ENCODE measurements around the gene RFX8.

GRCh38 chr2:101387151-101387834, 87.6 kb downstream of the RFX8 start, which contains the start of gene CREG2:
- TF ChIP-seq, protein P1, sequence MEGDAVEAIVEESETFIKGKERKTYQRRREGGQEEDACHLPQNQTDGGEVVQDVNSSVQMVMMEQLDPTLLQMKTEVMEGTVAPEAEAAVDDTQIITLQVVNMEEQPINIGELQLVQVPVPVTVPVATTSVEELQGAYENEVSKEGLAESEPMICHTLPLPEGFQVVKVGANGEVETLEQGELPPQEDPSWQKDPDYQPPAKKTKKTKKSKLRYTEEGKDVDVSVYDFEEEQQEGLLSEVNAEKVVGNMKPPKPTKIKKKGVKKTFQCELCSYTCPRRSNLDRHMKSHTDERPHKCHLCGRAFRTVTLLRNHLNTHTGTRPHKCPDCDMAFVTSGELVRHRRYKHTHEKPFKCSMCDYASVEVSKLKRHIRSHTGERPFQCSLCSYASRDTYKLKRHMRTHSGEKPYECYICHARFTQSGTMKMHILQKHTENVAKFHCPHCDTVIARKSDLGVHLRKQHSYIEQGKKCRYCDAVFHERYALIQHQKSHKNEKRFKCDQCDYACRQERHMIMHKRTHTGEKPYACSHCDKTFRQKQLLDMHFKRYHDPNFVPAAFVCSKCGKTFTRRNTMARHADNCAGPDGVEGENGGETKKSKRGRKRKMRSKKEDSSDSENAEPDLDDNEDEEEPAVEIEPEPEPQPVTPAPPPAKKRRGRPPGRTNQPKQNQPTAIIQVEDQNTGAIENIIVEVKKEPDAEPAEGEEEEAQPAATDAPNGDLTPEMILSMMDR (IDR thresholded peaks at IDR 0.05; ENCODE audit: extremely low read depth in 1 of 2, insufficient read depth in 1 of 2, low read depth in 1 of 2, low read length in 2 of 2) = peak; percentile 53 to 61
- TF ChIP-seq MAX (IDR thresholded peaks at IDR 0.05; ENCODE audit: insufficient read depth, insufficient read length) (no peak), POLR2A (IDR thresholded peaks at IDR 0.05; ENCODE audit: low read depth, low read length) (no peak), EZH2 (IDR thresholded peaks at IDR 0.05; ENCODE audit: borderline replicate concordance, low read depth, low read length, severe bottlenecking) (peak; percentile 59)

Data from endothelial cell of umbilical vein (primary cell).